Measurements from ENCODE around the gene HS6ST2. TPM values are rescaled to one million over a fixed set of nuclear protein-coding genes. Genes with fewer than 3 reads are reported as not detected.

The HS6ST2 gene
- total and polyA plus RNA-seq, 4 donors: under 0.01 to 1.4 (median 0.01) TPM; not detected in 1

- TF ChIP-seq ATF3 (IDR thresholded peaks at IDR 0.05): no peak
- TF ChIP-seq FOXA1 (IDR thresholded peaks at IDR 0.05): no peak
- peak; percentile 65 for TF ChIP-seq CTCF (IDR thresholded peaks at IDR 0.05; ENCODE audit: low read depth, low read length, missing input control)
- TF ChIP-seq RAD21 (IDR thresholded peaks at IDR 0.05): peak; percentile 81 to 89
- no peak for TF ChIP-seq RXRA (IDR thresholded peaks at IDR 0.05)
- Histone ChIP-seq H3K27ac (ENCODE audit: low read depth in 1 of 2, low read length in 2 of 2) (no peak overlapping the region), H3K27me3 (ENCODE audit: control insufficient read depth in 4 of 4, insufficient read depth in 4 of 4, low read length in 3 of 4) (peaks cover 0 to 3% (median 0%) of the 10 kb centered on the region in 4 donors), H3K9me3 (ENCODE audit: control insufficient read depth in 4 of 4, low read length in 3 of 4) (no peaks in the 10 kb centered on the region), H3K4me3 (ENCODE audit: low read depth in 1 of 3, low read length in 3 of 3) (no peak overlapping the region), H3K4me1 (ENCODE audit: control insufficient read depth in 4 of 4, insufficient read depth in 4 of 4, low read length in 3 of 4) (peaks cover 0 to 2% (median 0%) of the 10 kb centered on the region in 4 donors), H3K9ac (ENCODE audit: low read depth in 1 of 2, low read length in 2 of 2) (no peak overlapping the region), H3K36me3 (ENCODE audit: control insufficient read depth in 4 of 4, insufficient read depth in 3 of 4, low read depth in 1 of 4, low read length in 3 of 4) (no peaks in the 10 kb centered on the region)
- 56% methylated on average over 10 of the region's 10 CpGs for WGBS
- peak; percentile 60 for DNase-seq (ENCODE audit: low spot score)
Observed at GRCh38 chrX:132612821-132613564, 345.4 kb downstream of the HS6ST2 start.

- 96% methylated on average over 4 of the region's 4 CpGs for WGBS
- Histone ChIP-seq H3K4me3 (ENCODE audit: low read depth in 1 of 3, low read length in 3 of 3) (no peak overlapping the region), H3K36me3 (ENCODE audit: control insufficient read depth in 4 of 4, insufficient read depth in 3 of 4, low read depth in 1 of 4, low read length in 3 of 4) (no peaks in the 10 kb centered on the region), H3K4me1 (ENCODE audit: control insufficient read depth in 4 of 4, insufficient read depth in 4 of 4, low read length in 3 of 4) (peaks cover 0 to 2% (median 0%) of the 10 kb centered on the region in 4 donors), H3K9me3 (ENCODE audit: control insufficient read depth in 4 of 4, low read length in 3 of 4) (no peaks in the 10 kb centered on the region), H3K27me3 (ENCODE audit: control insufficient read depth in 4 of 4, insufficient read depth in 4 of 4, low read length in 3 of 4) (peaks cover 0 to 5% (median 0%) of the 10 kb centered on the region in 4 donors), H3K27ac (ENCODE audit: low read depth in 1 of 2, low read length in 2 of 2) (no peak overlapping the region), H3K9ac (ENCODE audit: low read depth in 1 of 2, low read length in 2 of 2) (no peak overlapping the region)
- DNase-seq (ENCODE audit: low spot score): no peak
- no peak for TF ChIP-seq RXRA (IDR thresholded peaks at IDR 0.05)
- no peak for TF ChIP-seq JUND (IDR thresholded peaks at IDR 0.05)
- TF ChIP-seq FOXA2 (IDR thresholded peaks at IDR 0.05): no peak
- TF ChIP-seq GABPA (IDR thresholded peaks at IDR 0.05 in 1 of 2, conservative IDR thresholded peaks at IDR 0.05 in 1 of 2): no peak
- TF ChIP-seq HNF4A (conservative IDR thresholded peaks at IDR 0.05): no peak
- TF ChIP-seq RAD21 (IDR thresholded peaks at IDR 0.05): no peak
- no peak for TF ChIP-seq ATF3 (IDR thresholded peaks at IDR 0.05)
- TF ChIP-seq MAX (IDR thresholded peaks at IDR 0.05): no peak
Observed at GRCh38 chrX:132610536-132610935, 347.9 kb downstream of the HS6ST2 start.

GRCh38 chrX:132609362-132609848 is 349.0 kb downstream of the HS6ST2 start:
- Histone ChIP-seq H3K36me3 (ENCODE audit: control insufficient read depth in 4 of 4, insufficient read depth in 3 of 4, low read depth in 1 of 4, low read length in 3 of 4) (no peaks in the 10 kb centered on the region), H3K27ac (ENCODE audit: low read depth in 1 of 2, low read length in 2 of 2) (no peak overlapping the region), H3K27me3 (ENCODE audit: control insufficient read depth in 4 of 4, insufficient read depth in 4 of 4, low read length in 3 of 4) (peaks cover 0 to 5% (median 0%) of the 10 kb centered on the region in 4 donors), H3K4me1 (ENCODE audit: control insufficient read depth in 4 of 4, insufficient read depth in 4 of 4, low read length in 3 of 4) (peaks cover 0 to 2% (median 0%) of the 10 kb centered on the region in 4 donors), H3K4me3 (ENCODE audit: low read depth in 1 of 3, low read length in 3 of 3) (no peak overlapping the region), H3K9ac (ENCODE audit: low read depth in 1 of 2, low read length in 2 of 2) (no peak overlapping the region), H3K9me3 (ENCODE audit: control insufficient read depth in 4 of 4, low read length in 3 of 4) (no peaks in the 10 kb centered on the region)
- DNase-seq (ENCODE audit: low spot score): no peak
- 98% methylated on average over 1 of the region's 1 CpG for WGBS
- TF ChIP-seq ZBTB33 (IDR thresholded peaks at IDR 0.05): no peak
